AG08396 (cell line): ENCODE results near the gene IFNAR2.
"Not testable (repeated sequence)": the region's sequence is repeated elsewhere in the genome, so short reads cannot be mapped to it uniquely, and the experiment has no call there.

ENCODE experiments used
- DNase-seq: peaks from one replicate; pipeline ENCODE4 v3.0.0; 2012; ENCODE audit warnings: low spot score, mixed read lengths

IFNAR2 gene

GRCh38 chr21:33214056-33214455, 15.7 kb upstream of the IFNAR2 start:
- DNase-seq = no peak

GRCh38 chr21:33217138-33217520, 12.6 kb upstream of the IFNAR2 start:
- no peak for DNase-seq

- DNase-seq = no peak
Observed at GRCh38 chr21:33219300-33219699, 10.4 kb upstream of the IFNAR2 start.

GRCh38 chr21:33219954-33220353, 9.8 kb upstream of the IFNAR2 start:
- DNase-seq = no peak

- DNase-seq = not testable (repeated sequence)
Observed at GRCh38 chr21:33225376-33225775, 4.4 kb upstream of the IFNAR2 start.

GRCh38 chr21:33228455-33228854, 1.3 kb upstream of the IFNAR2 start:
- no peak for DNase-seq

GRCh38 chr21:33229099-33229783, 497 bp upstream of the IFNAR2 start:
- DNase-seq = no peak

- DNase-seq = peak; percentile 64
Observed at GRCh38 chr21:33230545-33231324, 997 bp downstream of the IFNAR2 start.

- no peak for DNase-seq
Observed at GRCh38 chr21:33231526-33231925, 1.8 kb downstream of the IFNAR2 start.

- DNase-seq = no peak
Observed at GRCh38 chr21:33232291-33233034, 2.7 kb downstream of the IFNAR2 start.

- DNase-seq = no peak
Observed at GRCh38 chr21:33234635-33235520, 5.1 kb downstream of the IFNAR2 start.

- DNase-seq = no peak
Observed at GRCh38 chr21:33236013-33236686, 6.4 kb downstream of the IFNAR2 start.

- DNase-seq = no peak
Observed at GRCh38 chr21:33236766-33237165, 7.0 kb downstream of the IFNAR2 start.

- DNase-seq = no peak
Observed at GRCh38 chr21:33237486-33237885, 7.7 kb downstream of the IFNAR2 start.

- DNase-seq = no peak
Observed at GRCh38 chr21:33238146-33238545, 8.4 kb downstream of the IFNAR2 start.

- DNase-seq = no peak
Observed at GRCh38 chr21:33238565-33239255, 9.0 kb downstream of the IFNAR2 start.

GRCh38 chr21:33239559-33240127, 9.9 kb downstream of the IFNAR2 start:
- DNase-seq = not testable (repeated sequence)

- DNase-seq = no peak
Observed at GRCh38 chr21:33240404-33240803, 10.7 kb downstream of the IFNAR2 start.

GRCh38 chr21:33241846-33242245, 12.1 kb downstream of the IFNAR2 start:
- no peak for DNase-seq

- not testable (repeated sequence) for DNase-seq
Observed at GRCh38 chr21:33242846-33243245, 13.1 kb downstream of the IFNAR2 start.
